ENCODE data around the gene PHACTR2.
"Not testable (repeated sequence)": the region's sequence is repeated elsewhere in the genome, so short reads cannot be mapped to it uniquely, and the experiment has no call there.

Gene PHACTR2

GRCh38 chr6:143698329-143698728, 20.6 kb downstream of the PHACTR2 start:
- no peak for DNase-seq

DNA sequence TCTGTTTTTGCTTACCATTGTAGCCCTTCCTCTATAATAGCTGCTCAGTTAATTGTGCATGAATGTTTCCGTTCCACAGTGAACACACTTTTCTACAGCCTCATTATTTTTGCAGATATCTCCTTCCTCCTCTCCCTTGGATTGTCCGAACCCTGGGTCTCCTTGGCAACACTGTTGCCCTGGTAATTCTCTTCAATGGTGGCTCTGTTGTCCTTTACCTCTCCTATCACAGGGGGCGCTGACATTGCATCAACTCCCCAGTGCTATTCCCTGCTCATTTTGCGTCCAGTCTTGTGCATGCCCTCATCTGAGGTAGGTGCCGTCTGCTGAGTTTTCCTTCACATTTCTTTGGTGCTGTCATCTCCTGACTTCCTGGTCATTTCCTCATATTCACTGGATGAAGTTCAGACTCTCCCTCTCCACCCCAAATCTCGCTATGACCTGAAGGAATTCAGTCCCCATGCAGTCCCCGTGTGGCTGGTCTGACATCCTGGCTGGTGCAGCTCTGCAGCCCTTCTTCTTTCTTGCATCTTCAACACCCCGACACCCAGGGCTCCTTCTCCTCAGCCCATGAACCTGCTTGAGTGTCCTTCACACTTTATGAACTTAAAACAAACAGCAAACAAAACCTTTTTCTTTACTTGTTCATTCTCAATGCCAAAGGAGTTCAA, 21.1 kb downstream of the PHACTR2 start:
- no peak for DNase-seq

- no peak for DNase-seq
Measured at GRCh38 chr6:143699430-143699825, 21.7 kb downstream of the PHACTR2 start.

DNA sequence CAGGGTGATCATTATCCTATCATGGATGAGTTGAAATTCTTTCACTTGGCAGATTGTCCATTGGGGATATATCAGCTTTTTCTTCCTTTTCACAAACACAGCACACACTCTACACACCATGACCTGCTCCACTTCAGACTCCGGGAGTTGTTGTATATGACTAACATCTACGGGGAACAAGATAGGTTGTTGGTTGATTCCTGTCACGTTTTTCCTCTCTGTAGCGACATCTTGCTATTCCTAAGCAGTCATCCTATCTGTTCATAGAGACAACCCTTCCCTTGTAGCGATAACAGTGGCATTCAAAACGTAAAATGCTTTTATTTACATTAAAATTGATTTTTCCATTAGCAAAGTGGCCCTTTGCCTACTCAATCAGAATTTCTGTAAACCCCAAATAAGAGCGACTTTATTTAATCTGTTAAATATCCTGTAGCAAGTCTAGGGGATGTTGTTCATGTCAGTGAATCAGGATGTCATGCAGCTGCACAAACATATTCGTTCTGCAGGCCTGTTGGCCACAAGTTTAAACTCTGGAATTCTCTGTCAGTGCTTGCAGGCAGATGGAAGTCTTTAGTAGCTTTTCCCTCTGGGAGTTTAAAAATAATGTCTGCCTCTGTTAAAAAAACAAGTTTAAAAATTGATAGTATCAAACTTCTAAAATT, 23.1 kb downstream of the PHACTR2 start:
- DNase-seq = no peak

DNA sequence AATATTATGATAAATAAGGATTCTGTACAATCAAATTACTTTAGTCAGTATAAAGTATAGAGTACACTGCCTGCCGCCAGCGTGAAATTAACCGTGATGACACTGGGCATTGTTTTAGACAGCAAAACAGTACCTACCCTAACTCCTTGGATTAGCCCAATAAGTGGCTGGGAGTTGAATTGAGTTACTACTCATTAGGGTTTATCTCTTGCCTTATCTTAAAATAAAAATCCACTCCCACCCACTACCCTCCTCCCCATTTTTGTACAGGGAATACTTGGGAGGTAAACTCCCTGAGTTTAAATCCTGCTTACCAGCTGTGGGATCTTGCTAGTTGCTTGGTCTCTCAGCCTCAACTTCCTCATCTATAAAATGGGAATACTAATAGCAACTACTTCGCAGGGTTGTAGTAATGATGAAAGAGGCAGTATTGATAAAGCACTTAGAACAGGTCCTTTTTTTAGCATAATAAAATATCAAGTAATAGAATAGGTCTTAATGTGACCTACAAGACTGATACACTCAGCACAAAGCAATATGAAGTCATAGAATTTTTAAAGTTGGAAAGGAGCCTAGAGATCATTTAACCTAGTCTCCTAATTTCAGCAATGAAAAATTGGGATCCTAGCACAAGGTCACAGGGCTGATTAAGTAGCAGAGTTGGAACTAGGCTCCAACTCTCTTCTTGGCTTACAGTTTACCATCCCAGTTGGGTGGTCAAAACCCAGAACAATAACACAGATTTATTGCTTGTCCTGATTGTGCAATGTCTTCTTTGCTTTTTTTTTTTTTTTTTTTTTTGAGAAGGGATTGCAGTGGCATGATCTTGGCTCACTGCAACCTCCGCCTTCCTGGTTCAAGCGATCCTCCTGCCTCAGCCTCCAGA, 23.8 kb downstream of the PHACTR2 start:
- no peak for DNase-seq

DNA sequence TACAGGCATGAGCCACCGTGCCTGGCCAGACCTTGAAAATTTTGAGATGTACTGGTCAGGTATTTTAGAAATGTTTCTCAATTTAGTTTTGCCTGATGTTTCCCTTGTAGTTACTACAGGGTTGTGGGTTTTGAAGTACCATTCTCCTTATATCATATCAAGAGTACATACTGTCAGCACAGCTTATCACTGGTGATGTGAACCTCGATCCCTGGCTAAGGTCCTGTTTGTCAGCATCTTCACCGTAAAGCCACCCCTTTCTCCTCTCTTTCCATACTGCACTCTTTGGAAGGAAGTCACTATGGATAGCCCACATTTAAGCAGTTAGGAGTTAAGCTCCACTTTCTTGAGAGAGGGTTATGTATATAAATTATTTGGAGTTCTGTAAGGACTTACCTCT, 27.8 kb downstream of the PHACTR2 start:
- no peak for DNase-seq

DNA sequence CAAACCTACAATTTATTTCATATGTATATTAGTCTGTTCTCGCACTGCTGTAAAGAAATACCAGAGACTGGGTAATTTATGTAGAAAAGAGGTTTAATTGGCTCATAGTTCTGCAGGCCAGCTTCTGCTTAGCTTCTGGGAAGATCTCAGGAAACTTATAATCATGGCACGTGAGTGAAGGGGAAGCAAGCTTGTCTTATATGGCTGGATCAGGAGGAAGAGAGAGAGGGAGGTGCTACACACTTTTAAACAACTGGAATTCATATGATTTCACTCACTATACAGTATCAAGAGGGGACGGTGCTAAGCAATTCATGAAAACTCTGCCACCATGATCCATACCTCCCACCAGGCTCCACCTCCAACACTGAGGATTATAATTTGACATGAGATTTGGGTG, 29.9 kb downstream of the PHACTR2 start:
- DNase-seq = no peak

- no peak for DNase-seq
Measured at GRCh38 chr6:143708889-143709288, 31.1 kb downstream of the PHACTR2 start.

DNA sequence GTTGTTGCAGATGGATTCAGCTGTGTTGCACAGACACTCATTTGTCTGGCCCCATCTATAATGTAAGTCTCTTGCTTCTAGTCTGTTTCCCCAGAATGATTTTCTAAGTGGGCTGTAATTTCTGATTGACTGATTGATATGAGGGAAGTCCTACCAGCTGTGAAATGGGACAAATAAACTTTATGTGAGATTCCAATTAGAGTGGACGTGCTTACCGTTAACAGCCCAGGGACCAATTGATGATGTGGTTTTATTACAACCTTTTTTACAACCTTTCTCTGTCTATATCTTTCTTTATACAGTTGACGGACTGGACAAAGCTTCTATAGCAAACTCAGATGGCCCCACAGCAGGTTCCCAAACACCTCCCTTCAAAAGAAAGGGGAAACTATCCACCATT, 33.9 kb downstream of the PHACTR2 start:
- DNase-seq = no peak

GRCh38 chr6:143718472-143718871, 40.7 kb downstream of the PHACTR2 start:
- no peak for DNase-seq

DNA sequence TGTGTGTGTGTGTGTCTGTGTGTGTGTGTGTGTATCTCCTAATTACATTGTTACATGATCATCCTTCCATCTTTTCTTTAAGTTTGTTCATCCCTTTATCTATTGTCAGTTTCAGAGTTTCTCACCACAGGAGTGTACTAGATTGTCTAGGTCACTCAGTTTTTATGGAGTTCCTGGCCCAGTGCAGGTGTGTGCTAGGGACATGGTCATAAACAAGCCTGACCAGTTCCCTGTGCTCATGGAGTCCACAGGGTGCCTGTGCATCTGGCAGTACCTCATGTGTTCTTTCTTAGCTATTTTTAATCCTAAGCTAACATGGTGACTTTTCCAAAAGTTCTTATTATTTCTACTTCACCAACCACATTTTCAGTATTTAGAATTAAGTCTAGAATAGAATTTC, 43.9 kb downstream of the PHACTR2 start:
- DNase-seq = no peak

- no peak for DNase-seq
Measured at GRCh38 chr6:143724876-143725275, 47.1 kb downstream of the PHACTR2 start.

DNA sequence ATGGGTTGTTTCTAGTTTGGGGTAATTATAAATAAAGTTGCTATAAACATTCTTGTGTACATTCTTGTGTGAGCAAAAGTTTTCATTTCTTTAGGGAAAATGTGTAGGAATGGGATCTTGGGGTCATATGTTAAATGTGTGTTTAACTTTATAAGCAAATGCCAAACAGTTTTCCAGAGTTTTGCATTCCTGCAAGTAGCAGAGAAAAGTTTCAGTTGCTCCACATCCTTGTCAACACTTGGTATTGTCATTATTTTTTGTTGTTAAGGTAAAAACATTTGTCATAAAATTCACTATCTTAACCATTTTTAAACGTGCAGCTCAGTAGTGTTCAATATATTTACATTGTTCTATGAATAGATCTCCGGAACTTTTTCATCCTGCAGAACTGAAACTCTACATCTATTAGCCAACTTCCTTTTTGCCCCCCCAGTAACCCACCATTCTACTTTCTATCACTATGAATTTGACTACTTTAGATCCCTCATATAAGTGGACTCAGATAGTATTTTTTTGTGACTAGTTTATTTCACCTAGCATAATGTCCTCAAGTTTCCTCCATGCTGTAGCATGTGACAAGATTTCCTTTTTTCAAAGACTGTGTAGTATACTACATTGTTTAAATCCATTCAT, 48.4 kb downstream of the PHACTR2 start:
- no peak for DNase-seq

DNA sequence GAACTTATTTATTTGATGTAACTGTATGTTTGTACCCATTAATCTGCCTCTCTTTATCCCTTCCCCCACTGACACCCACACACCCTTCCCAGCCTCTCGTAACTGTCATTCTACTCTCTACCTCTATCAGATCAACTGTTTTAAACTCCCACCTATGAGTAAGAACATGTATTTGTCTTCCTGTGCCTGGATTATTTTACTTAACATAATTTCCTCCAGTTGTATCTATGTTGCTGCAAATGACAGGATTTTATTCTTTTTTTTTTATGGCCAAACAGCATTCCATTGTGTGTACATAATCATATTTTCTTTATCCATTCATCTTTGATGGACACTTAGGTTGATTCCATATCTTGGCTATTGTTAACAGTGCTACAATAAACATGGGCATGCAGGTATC, 49.3 kb downstream of the PHACTR2 start:
- no peak for DNase-seq

DNA sequence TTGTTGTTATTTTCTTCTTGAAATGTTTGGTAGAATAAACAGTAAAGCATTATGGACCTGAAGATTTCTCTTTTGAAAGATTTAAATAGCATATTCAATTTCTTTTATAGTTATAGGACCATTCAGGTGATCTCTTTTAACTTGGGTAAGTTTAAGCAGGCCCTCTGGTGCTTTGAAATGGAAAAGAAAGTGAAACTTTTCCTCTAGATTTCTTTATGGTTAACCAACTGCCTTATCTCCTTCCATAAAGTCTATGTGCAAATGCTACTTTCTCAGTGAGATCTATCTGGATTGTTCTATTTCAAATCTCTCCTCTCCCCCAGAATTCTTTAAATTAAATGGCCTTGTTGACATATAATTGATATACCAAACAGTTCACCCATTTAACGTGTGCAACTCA, 54.0 kb downstream of the PHACTR2 start:
- no peak for DNase-seq

GRCh38 chr6:143732536-143732935, 54.8 kb downstream of the PHACTR2 start:
- no peak for DNase-seq

DNA sequence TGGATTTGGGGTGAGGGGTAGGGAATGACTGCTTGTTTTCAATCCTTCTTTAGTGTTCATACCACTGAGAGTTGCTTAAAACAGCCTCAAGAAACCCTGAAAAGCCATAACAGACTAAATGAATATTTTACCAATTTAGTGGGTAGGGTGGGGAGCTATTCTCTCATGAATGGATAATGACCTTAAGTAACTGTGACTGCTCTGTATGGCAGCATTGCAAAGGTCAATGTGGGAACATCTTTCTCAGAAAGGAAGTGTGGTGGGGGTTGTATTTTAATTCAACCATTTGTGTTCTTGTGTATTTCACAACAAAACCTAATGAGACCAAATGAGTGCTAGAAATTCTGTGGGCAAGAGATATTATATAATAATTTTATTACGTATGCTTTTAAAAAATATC, 55.7 kb downstream of the PHACTR2 start:
- DNase-seq = no peak

DNA sequence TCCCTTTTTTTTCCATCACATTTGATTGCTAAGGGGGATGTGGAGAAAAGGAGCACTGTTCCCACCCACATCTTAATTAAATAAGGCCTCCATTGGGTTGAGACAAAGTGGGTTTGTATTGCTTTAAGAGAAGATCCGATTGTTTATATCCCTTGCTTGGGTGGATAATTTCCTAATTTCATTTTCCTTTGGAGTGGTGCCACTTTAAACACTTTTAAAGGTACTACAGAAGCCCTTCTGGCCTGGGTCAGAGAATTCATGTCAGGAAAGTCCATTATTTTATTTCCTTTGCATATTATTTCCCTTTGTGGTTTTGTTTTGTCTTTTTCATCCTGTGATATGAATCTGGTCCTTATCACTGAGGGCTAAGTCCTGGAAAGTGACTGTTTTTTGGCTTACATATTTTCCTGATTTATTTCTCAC, 56.9 kb downstream of the PHACTR2 start:
- DNase-seq = no peak

- not testable (repeated sequence) for DNase-seq
Measured at GRCh38 chr6:143738072-143738690, 60.4 kb downstream of the PHACTR2 start.

GRCh38 chr6:143739341-143739851, 61.6 kb downstream of the PHACTR2 start:
- DNase-seq = no peak

- DNase-seq = no peak
Measured at GRCh38 chr6:143740213-143740612, 62.4 kb downstream of the PHACTR2 start.
